ENCODE measurements around the gene RRP8. TPM values are rescaled to one million over a fixed set of nuclear protein-coding genes. Genes with fewer than 3 reads are reported as not detected.

RRP8 gene
- total RNA-seq, 4 donors from 2014 or later = 10.9 to 23.5 (median 15.7) TPM

DNA sequence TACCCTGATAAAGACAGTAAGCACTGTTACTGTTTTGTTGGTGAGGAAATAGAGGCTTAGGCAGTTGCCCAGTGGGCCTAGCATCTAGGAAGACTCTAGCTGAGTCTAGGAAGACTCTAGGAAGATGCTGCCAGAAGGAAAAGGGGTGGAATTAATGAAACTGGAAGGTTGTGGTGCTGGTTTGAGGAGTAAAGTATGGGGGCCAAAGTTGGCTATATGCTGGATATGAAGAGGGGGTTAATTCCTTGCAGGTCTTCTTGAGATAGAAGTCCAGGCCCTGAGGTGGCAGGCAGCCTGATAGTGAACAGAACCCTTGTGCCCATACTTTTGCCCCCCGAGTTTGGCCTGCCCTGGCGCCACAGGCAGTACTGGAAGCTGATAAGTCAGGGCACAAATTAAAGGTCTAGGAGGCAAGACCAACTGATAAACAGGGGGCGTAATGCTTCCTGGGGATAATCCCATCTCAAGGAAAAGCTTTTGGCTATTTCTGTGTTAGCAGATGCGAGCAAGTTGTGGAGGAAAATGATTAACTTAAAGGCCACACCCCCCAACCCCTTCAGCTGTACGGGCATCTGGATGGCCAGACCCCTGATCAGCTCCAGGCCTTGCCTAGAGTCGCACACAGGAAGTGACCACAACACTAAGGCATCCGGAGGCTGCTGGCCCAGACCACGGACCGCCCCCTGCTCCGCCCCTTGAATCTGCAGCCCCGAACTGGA is 3.2 kb upstream of the RRP8 start:
- 6 to 18% methylated on average over 8 to 11 of the region's 11 CpGs for WGBS, 2 donors
- Histone ChIP-seq H3K27ac (peak overlapping the region; percentile 90 to 99 (median 96)), H3K9me3 (no peaks in the 10 kb centered on the region), H3K36me3 (peaks cover 29 to 43% (median 29%) of the 10 kb centered on the region in 3 donors), H3K4me1 (peaks cover 27 to 89% (median 59%) of the 10 kb centered on the region in 3 donors), H3K27me3 (no peaks in the 10 kb centered on the region), H3K4me3 (peak overlapping the region in 3 of 4 donors; percentile 10 to 92 (median 88))
- intact Hi-C loops (cut with DNase I) = no loop called here
- TF ChIP-seq, protein P1, sequence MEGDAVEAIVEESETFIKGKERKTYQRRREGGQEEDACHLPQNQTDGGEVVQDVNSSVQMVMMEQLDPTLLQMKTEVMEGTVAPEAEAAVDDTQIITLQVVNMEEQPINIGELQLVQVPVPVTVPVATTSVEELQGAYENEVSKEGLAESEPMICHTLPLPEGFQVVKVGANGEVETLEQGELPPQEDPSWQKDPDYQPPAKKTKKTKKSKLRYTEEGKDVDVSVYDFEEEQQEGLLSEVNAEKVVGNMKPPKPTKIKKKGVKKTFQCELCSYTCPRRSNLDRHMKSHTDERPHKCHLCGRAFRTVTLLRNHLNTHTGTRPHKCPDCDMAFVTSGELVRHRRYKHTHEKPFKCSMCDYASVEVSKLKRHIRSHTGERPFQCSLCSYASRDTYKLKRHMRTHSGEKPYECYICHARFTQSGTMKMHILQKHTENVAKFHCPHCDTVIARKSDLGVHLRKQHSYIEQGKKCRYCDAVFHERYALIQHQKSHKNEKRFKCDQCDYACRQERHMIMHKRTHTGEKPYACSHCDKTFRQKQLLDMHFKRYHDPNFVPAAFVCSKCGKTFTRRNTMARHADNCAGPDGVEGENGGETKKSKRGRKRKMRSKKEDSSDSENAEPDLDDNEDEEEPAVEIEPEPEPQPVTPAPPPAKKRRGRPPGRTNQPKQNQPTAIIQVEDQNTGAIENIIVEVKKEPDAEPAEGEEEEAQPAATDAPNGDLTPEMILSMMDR (IDR thresholded peaks at IDR 0.05) = no peak
- peak in 2 of 4 donors; percentile 75 to 78 for TF ChIP-seq POLR2A (IDR thresholded peaks at IDR 0.05)
- no peak for DNase-seq

DNA sequence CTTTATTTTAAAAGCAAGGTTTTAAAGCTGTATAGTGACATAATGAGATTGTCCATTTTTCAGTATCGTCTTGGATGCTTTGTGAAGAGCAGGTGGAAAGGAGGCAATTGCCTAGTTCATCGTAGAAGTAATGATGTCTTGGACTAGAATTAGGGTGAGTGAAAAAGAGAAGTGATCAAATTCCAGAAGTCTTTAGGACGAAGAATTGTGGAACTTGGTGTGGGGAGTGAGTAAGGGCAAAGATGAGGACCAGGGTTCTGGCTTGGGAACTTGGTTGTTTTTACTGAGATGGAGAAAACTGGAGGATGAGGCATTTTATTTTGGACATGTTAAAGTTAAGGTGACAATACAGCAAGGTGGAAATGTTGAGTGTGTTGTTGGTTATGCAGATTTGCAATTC is 1.4 kb upstream of the RRP8 start:
- TF ChIP-seq POLR2A (IDR thresholded peaks at IDR 0.05) = no peak
- TF ChIP-seq, protein P1 (IDR thresholded peaks at IDR 0.05) = no peak
- Histone ChIP-seq H3K4me1 (peaks cover 22 to 89% (median 57%) of the 10 kb centered on the region in 3 donors), H3K27me3 (no peaks in the 10 kb centered on the region), H3K36me3 (peaks cover 25 to 48% (median 37%) of the 10 kb centered on the region in 3 donors), H3K27ac (peak overlapping the region; percentile 90 to 99 (median 96)), H3K4me3 (peak overlapping the region; percentile 81 to 92 (median 86)), H3K9me3 (no peaks in the 10 kb centered on the region)
- 31 to 37% methylated on average over 3 of the region's 3 CpGs for WGBS, 2 donors
- DNase-seq = no peak
- intact Hi-C loops (cut with DNase I) = loop anchor here (5.0 kb wide), 1 partner anchor 78 kb away; the partner anchor contains the start of gene MRPL17

DNA sequence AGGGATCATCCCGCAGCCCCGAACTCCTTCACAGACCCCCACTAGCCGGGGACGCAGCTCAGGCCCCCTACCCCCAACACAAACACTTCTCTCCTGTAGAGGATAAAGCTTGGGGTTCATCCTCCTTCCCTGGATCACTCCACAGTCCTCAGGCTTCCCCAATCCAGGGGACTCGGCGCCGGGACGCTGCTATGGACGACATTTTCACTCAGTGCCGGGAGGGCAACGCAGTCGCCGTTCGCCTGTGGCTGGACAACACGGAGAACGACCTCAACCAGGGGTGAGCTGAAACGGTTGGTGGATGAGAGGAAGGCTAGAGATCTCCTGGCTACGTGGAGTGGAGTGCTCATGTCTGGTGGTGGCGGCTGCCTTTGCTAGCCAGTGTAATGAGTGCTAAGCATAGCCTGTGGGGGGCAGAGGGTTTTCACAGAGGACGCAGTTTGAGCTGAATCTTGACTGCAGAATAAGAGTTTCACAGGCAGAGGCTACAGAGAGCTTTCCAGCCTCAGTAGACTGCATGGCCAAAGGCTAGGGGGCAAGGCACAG is 738 bp upstream of the RRP8 start:
- peak overlapping the region; percentile 81 to 92 (median 86) for H3K4me3 ChIP-seq
- peaks cover 20 to 48% (median 34%) of the 10 kb centered on the region in 3 donors for H3K36me3 ChIP-seq
- H3K27ac ChIP-seq = peak overlapping the region; percentile 90 to 99 (median 96)
- no peak for TF ChIP-seq POLR2A (IDR thresholded peaks at IDR 0.05)
- TF ChIP-seq, protein P1 (IDR thresholded peaks at IDR 0.05) = peak in 1 of 6 experiments; percentile 10
- H3K27me3 ChIP-seq = no peaks in the 10 kb centered on the region
- no peak for DNase-seq
- peaks cover 22 to 83% (median 57%) of the 10 kb centered on the region in 3 donors for H3K4me1 ChIP-seq
- no peaks in the 10 kb centered on the region for H3K9me3 ChIP-seq
- WGBS, 2 donors = 0 to 1% methylated on average over 15 to 17 of the region's 20 CpGs
- intact Hi-C loops (cut with DNase I) = loop anchor here (5.0 kb wide), 1 partner anchor 78 kb away; the partner anchor contains the start of gene MRPL17

DNA sequence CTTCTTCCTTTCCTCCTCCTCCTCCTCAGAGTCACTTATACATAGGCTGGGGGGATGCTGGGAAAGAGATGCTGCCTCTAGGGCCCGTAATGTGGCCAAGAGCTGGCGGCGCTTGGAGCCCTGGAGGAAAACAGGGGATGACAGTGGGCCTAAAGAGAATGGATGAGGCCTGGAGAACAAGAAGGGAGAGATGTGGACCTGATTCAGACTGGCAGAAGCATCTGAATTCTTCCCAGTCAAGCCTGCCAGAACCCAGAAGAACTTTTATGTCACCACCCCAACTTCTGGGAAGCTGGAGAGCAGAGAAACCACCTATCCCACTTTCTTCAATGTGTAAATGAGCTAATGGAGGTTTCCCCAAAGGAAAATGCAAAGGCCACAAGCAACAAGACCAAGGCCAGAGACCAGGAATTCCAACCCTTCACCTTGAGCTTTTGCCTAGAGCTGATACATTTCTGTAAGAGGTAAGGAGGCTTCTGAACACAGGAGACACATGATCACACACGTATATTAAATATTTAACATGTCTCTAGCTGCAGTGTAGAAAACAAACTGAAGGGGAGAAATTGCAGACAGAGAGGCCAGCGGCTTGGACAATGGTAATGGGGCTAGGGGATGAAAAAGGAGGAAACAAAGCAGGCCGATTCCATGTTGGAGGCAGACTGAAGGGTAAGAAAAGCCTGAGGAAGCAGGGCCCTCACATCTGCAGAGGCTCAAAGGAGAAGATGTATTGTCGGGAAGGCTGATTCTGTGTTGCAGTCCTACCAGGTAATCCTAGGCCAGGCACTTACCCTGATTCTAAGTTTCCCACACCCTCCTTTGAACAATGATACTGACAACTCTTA is 1.1 kb downstream of the RRP8 start:
- intact Hi-C loops (cut with DNase I) = loop anchor here (5.0 kb wide), 1 partner anchor 80 kb away; the partner anchor contains the start of gene MRPL17
- no peak for TF ChIP-seq POLR2A (IDR thresholded peaks at IDR 0.05)
- TF ChIP-seq, protein P1 (IDR thresholded peaks at IDR 0.05) = no peak
- no peak for DNase-seq
- H3K27ac ChIP-seq = peak overlapping the region; percentile 4 to 99 (median 92)
- no peaks in the 10 kb centered on the region for H3K27me3 ChIP-seq
- peaks cover 22 to 70% (median 44%) of the 10 kb centered on the region in 3 donors for H3K4me1 ChIP-seq
- 15 to 44% methylated on average over 4 to 7 of the region's 7 CpGs for WGBS, 2 donors
- H3K9me3 ChIP-seq = no peaks in the 10 kb centered on the region
- H3K36me3 ChIP-seq = peaks cover 9 to 48% (median 20%) of the 10 kb centered on the region in 3 donors
- peak overlapping the region; percentile 81 to 92 (median 86) for H3K4me3 ChIP-seq
